ENCODE measurements around the gene CDH13.

The CDH13 gene

DNA sequence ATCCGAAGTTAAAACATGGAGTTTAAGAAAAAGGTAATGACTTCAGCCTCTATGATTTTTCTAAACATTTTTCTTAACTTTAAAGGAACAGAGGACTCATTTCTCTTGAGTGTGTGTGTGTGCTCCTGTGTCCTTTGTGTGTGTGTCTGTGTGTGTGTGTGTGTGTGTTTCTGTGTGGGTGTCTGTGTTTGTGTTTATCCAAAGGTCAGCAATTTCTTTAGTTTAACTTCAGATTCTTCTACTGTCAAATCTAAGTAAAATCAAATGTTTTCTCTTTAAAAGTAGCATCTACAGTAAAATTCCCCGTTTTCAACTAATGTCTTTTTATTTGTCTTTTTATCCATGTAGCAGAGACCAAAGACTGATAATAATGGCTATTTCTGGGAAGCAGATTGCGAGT, 1212.8 kb downstream of the CDH13 start:
- no peak for DNase-seq (ENCODE audit: low spot score)

DNA sequence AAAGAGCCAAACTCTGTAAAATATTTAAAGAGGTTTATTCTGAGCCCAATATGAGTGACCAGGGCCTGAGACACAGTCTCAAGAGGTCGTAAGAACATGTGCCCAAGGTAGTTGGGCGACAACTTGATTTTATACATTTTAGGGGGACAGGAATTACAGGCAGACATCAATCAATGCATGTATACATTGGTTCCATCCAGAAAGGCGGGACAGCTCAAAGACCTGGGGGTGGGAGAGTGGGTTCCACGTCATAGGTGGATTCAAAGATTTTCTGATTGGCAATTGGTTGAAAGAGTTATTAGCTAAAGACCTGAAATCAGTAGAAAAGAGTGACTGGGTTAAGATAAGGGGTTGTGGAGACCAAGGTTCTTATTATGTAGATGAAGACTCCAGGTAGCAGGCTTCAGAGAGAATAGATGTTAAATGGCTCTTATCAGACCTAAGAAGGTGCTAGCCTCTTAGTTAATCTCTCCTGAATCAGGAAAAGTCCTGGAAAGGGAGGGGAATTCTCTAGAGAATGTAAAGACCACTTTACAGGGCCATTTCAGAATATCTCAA, 1213.4 kb downstream of the CDH13 start:
- no peak for DNase-seq (ENCODE audit: low spot score)

DNA sequence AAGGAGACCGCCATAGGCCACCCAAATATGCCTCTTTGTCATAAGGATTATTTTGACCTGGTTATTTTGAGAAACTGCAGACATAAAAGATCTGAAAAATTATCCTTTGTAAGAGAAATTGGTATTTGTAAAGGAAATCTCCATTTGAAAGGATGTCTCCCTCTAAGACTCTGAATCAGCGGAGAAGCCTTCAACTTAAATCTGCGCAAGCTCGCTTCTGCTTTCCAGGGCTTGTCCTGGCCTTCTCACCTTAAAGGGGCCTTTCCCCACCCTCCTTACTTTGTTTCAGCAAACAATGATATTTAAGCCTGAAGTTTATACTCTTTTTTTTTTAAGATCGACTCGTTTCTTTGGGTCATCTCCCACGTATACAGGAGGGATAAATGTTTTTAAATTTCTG, 1215.5 kb downstream of the CDH13 start:
- DNase-seq (ENCODE audit: low spot score) = no peak

DNA sequence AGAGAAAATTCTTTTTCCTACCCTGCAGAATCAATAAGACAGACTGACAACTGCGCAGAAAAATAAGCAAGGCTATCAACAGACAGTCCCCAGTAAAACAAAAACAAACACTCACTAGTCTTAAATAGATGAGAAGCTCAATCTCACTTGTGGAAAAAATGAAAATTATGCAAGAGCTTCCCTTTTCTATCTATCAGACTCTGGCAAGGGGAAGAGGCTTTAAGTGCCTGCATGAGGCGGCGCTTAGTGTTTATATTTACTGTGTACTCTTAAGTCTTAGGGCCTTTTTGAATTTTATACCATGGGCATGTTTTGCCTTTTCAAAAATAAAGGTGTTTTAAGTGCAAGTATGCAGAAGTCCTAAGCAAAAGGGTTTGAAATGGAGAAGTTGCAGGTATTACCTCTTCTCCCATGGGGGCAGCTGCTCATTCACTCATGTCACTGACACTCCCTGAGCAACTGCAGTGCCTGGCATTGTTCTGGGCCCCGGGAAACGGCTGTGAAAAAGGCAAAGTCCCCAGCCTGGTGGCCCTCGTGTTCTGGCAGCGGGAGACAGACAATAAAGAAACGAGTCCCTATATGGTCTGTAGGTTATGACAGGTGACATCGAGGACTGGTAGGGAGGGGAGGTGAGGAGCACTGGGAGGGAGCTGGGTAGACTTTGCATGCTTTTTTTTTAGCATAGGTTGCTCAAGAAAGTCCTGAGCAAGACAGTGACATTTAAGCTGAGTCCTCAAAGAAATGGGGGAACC, 1216.2 kb downstream of the CDH13 start:
- DNase-seq (ENCODE audit: low spot score) = no peak

DNA sequence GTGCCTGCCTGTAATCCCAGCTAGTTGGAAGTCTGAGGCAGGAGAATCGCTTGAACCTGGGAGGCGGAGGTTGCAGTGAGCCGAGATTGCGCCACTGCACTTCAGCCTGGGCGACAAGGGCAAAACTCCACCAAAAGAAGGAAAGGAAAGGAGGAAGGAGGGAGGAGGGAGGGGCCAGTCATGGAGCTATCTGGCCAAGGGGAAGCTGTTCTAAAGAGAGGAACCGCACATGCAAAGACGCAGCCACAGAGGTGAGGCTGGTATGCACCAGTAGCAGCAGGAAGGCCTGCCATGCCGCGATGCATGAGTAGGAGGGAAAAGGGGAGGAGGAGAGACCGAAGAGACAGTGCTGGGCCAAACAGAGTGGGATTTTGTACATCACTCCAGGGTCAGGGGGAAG, 1216.9 kb downstream of the CDH13 start:
- DNase-seq (ENCODE audit: low spot score) = no peak

DNA sequence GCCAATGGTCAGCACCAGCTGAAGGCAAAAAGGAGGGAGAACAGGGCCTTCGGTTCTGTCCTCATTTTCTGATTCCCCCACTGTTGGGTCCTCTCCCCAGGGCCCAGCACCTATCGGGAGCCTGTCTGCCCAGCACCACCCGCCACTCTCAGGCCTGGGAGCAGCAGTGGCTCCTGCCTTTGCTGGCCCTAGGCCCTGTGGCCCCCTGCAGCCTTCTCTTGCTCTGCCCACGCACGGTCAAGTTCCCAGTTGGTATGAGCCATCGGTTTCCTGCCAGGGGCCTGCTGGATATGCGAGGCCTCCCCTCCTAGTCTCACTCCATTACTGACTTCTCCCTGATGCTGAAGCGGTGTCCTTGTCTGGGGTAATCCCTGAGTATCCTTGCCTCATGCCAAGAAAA, 1218.5 kb downstream of the CDH13 start:
- DNase-seq (ENCODE audit: low spot score) = no peak

DNA sequence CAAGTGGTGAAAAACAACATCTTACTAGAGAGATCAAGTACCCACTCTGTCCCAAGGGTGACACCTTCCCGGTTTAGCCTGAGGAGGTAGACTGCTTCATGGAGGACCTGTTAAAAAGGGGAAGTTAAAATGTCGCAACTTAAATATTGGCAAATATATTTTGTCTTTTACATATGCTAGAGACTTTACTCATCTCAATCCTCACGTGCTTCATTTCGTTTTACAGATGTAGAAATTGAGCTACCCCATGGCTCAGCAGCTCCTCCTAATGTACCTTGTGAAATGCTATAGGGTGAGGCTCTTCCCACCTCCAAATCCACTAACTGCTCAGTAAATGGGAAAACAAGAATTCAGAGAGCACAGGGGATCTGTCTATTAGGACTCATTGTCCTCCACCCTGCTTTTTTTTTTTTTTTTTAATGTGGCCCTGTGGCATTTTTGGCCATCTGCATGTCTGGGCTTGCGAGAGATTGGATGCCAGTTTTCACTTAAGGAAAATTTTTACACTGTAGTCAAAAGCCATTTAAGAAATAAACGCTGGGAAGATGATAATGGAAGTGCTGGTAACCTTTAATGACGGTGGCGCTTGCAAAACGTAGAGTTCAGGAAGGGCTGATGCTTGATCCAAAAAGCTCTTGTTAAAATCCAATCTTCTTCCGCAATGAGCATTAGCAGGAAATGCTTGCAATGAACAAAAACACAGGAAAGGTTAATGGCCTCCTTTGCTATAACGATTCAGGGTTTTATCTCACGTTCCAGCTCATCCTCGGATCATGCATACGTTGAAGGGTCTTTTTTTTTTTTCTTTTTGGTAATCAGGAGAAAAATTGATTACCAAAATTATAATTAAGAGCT, 1220.8 kb downstream of the CDH13 start:
- no peak for DNase-seq (ENCODE audit: low spot score)

DNA sequence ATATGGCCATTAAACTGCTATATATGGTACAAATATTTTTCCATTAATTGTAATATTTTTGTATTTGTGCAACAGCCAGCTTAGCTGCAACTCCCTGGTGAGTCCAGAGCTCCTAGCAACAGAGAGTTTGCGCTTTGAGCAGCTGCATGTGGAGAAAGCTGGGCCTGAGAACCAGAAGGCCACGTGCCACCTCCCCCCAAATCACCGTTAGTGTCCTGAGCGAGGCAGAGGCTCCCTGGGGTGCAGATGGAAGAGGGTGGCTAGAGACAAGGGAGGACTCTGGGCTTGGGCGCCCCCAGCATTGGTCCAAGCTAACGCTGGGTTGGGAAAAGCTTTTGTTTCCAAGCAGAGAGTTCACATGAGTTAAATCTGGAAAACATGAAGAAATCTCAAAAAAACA, 1222.7 kb downstream of the CDH13 start:
- no peak for DNase-seq (ENCODE audit: low spot score)

Data from putamen (tissue), 1 donor.